Common myeloid progenitor, CD34-positive (primary cell): ENCODE measurements around the gene ZNF415.
A peak's percentile ranks its signal among the peaks of the same experiment; 100 is the strongest.
"Not testable (repeated sequence)": the region's sequence is repeated elsewhere in the genome, so short reads cannot be mapped to it uniquely, and the experiment has no call there.

ENCODE experiments used
- CTCF ChIA-PET: fragments of 350-600 bp; sonication (Branson Sonifier 250); formaldehyde crosslinking; loops from one replicate; lab custom pipeline; 2021; ENCODE audit warnings: antibody characterized with exemption; lab: Charles Lee
- POLR2A ChIA-PET: fragments of 350-600 bp; sonication (Branson Sonifier 250); formaldehyde crosslinking; loops from one replicate; lab custom pipeline; 2021; ENCODE audit warnings: antibody characterized with exemption; lab: Charles Lee
- DNase-seq, 3 donors: peaks; one replicate each; pipeline versions ENCODE4 v3.0.0 to v3.0.0-alpha.2; 2013
- H3K27ac ChIP-seq, 2 experiments: 1 replicate in 1 of 2; 2 replicates in 1 of 2; pipeline ENCODE4 v1.7.0; 2013; ENCODE audit warnings: inconsistent platforms in 2 of 2, low read length in 2 of 2, mild to moderate bottlenecking in 2 of 2, low read depth in 1 of 2, moderate library complexity in 1 of 2; ENCODE audit not compliant: severe bottlenecking in 2 of 2, insufficient read depth in 1 of 2, poor library complexity in 1 of 2
- H3K27me3 ChIP-seq, 5 experiments: replicated peaks in 2 of 5; 1 replicate in 3 of 5; 2 replicates in 2 of 5; pipeline versions ENCODE4 v1.6.1 to v1.7.0; 2013; ENCODE audit warnings: low read length in 4 of 5, mild to moderate bottlenecking in 2 of 5, moderate library complexity in 2 of 5, inconsistent platforms in 1 of 5; ENCODE audit not compliant: insufficient read depth in 5 of 5, control insufficient read depth in 4 of 5
- H3K36me3 ChIP-seq, 4 experiments: 1 replicate in 2 of 4; 2 replicates in 2 of 4; pipeline versions ENCODE4 v1.6.1 to v1.7.0; 2013; ENCODE audit warnings: low read length in 3 of 4, control low read depth in 1 of 4, mild to moderate bottlenecking in 1 of 4; ENCODE audit not compliant: control insufficient read depth in 4 of 4, insufficient read depth in 4 of 4
- H3K4me1 ChIP-seq, 4 experiments: 1 replicate in 3 of 4; 2 replicates in 1 of 4; pipeline versions ENCODE4 v1.6.1 to v1.7.1; 2013; ENCODE audit warnings: low read length in 3 of 4, mild to moderate bottlenecking in 3 of 4, control low read depth in 1 of 4, inconsistent platforms in 1 of 4, moderate library complexity in 1 of 4; ENCODE audit not compliant: control insufficient read depth in 4 of 4, insufficient read depth in 4 of 4; ENCODE audit errors: control extremely low read depth in 1 of 4
- H3K4me3 ChIP-seq, 7 experiments: 1 replicate in 4 of 7; 2 replicates in 3 of 7; pipeline versions ENCODE4 v1.5.1 to v1.7.0; 2013; ENCODE audit warnings: mild to moderate bottlenecking in 7 of 7, low read length in 6 of 7, moderate library complexity in 6 of 7, inconsistent platforms in 2 of 7, low read depth in 2 of 7, control low read depth in 1 of 7; ENCODE audit not compliant: insufficient read depth in 4 of 7, control insufficient read depth in 1 of 7; ENCODE audit errors: extremely low read depth in 1 of 7
- H3K9me3 ChIP-seq, 5 experiments: 1 replicate in 4 of 5; 2 replicates in 1 of 5; pipeline versions ENCODE4 v1.6.1 to v1.7.1; 2013; ENCODE audit warnings: low read length in 4 of 5, mild to moderate bottlenecking in 2 of 5, inconsistent platforms in 1 of 5, low read depth in 1 of 5, moderate library complexity in 1 of 5; ENCODE audit not compliant: control insufficient read depth in 4 of 5, insufficient read depth in 2 of 5; ENCODE audit errors: control extremely low read depth in 1 of 5
- WGBS: methylation state at CpG from one replicate; pipeline ENCODE4 v1.1.5; 2013; ENCODE audit not compliant: insufficient coverage; 5-methylcytosine and 5-hydroxymethylcytosine counted together

The ZNF415 gene

GRCh38 chr19:53096579-53096978, 36.1 kb downstream of the ZNF415 start:
- H3K27me3 ChIP-seq, H3K27ac ChIP-seq, CTCF ChIA-PET, H3K4me3 ChIP-seq, DNase-seq, POLR2A ChIA-PET, H3K4me1 ChIP-seq: not testable (repeated sequence)
- no CpG with 5 or more reads among the region's 6 CpGs for WGBS
- Histone ChIP-seq H3K36me3 (peaks cover 3 to 50% (median 30%) of the 10 kb centered on the region in 4 experiments), H3K9me3 (peaks cover 0 to 11% (median 2%) of the 10 kb centered on the region in 5 experiments)

GRCh38 chr19:53094754-53095575, 37.7 kb downstream of the ZNF415 start:
- Histone ChIP-seq H3K27ac (no peak overlapping the region), H3K27me3 (no peaks in the 10 kb centered on the region), H3K36me3 (peaks cover 8 to 65% (median 41%) of the 10 kb centered on the region in 4 experiments), H3K4me1 (no peaks in the 10 kb centered on the region), H3K9me3 (peaks cover 0 to 11% (median 2%) of the 10 kb centered on the region in 5 experiments), H3K4me3 (no peak overlapping the region)
- ChIA-PET POLR2A (no interaction called here), CTCF (no interaction called here)
- WGBS: 97% methylated on average over 21 of the region's 29 CpGs
- no peak for DNase-seq

GRCh38 chr19:53092723-53093122, 40.0 kb downstream of the ZNF415 start:
- POLR2A ChIA-PET: no interaction called here
- 50% methylated on average over 1 of the region's 1 CpG for WGBS
- peaks cover 8 to 66% (median 43%) of the 10 kb centered on the region in 4 experiments for H3K36me3 ChIP-seq
- no peaks in the 10 kb centered on the region for H3K4me1 ChIP-seq
- CTCF ChIA-PET: no interaction called here
- peaks cover 0 to 3% (median 0%) of the 10 kb centered on the region in 5 experiments for H3K9me3 ChIP-seq
- DNase-seq: no peak
- no peak overlapping the region for H3K4me3 ChIP-seq
- no peak overlapping the region for H3K27ac ChIP-seq
- no peaks in the 10 kb centered on the region for H3K27me3 ChIP-seq

- WGBS: 98% methylated on average over 10 of the region's 19 CpGs
Measured at GRCh38 chr19:53091413-53092254, 41.1 kb downstream of the ZNF415 start.

GRCh38 chr19:53088091-53088490, 44.6 kb downstream of the ZNF415 start:
- DNase-seq: no peak
- H3K36me3 ChIP-seq: peaks cover 16 to 87% (median 57%) of the 10 kb centered on the region in 4 experiments
- H3K9me3 ChIP-seq: peaks cover 0 to 9% (median 3%) of the 10 kb centered on the region in 5 experiments
- POLR2A ChIA-PET: no interaction called here
- no peak overlapping the region for H3K27ac ChIP-seq
- 86% methylated on average over 6 of the region's 6 CpGs for WGBS
- H3K4me3 ChIP-seq: no peak overlapping the region
- peaks cover 0 to 5% (median 0%) of the 10 kb centered on the region in 4 experiments for H3K4me1 ChIP-seq
- no peaks in the 10 kb centered on the region for H3K27me3 ChIP-seq
- CTCF ChIA-PET: no interaction called here

More at GRCh38 chr19:53091413-53092254, 41.1 kb downstream of the ZNF415 start:
- Histone ChIP-seq H3K4me1 (peaks cover 0 to 5% (median 0%) of the 10 kb centered on the region in 4 experiments), H3K4me3 (no peak overlapping the region), H3K36me3 (peaks cover 8 to 69% (median 44%) of the 10 kb centered on the region in 4 experiments), H3K9me3 (peaks cover 0 to 3% (median 0%) of the 10 kb centered on the region in 5 experiments), H3K27me3 (no peaks in the 10 kb centered on the region), H3K27ac (no peak overlapping the region)
- POLR2A ChIA-PET: interaction anchor here (1.0 kb wide), 1 partner anchor 11 kb away, joined by 3 read pairs; no protein-coding TSS in a partner anchor
- CTCF ChIA-PET: no interaction called here
- DNase-seq: no peak

GRCh38 chr19:53086949-53087348, 45.8 kb downstream of the ZNF415 start:
- DNase-seq: peak in 1 of 3 donors; percentile 67
- H3K27ac ChIP-seq: peak overlapping the region in 1 of 2 experiments; percentile 56
- POLR2A ChIA-PET: no interaction called here
- peaks cover 0 to 19% (median 8%) of the 10 kb centered on the region in 5 experiments for H3K9me3 ChIP-seq
- 60% methylated on average over 4 of the region's 5 CpGs for WGBS
- CTCF ChIA-PET: interaction anchor here (1.6 kb wide), 1 partner anchor 93 kb away, joined by 4 read pairs; no protein-coding TSS in a partner anchor
- no peak overlapping the region for H3K4me3 ChIP-seq
- no peaks in the 10 kb centered on the region for H3K27me3 ChIP-seq
- H3K4me1 ChIP-seq: peaks cover 0 to 5% (median 0%) of the 10 kb centered on the region in 4 experiments
- H3K36me3 ChIP-seq: peaks cover 25 to 95% (median 63%) of the 10 kb centered on the region in 4 experiments
